Neural progenitor cell (in vitro differentiated cells): ENCODE data around the gene LCE5A. TPM values are rescaled to one million over a fixed set of nuclear protein-coding genes. Genes with fewer than 3 reads are reported as not detected.

ENCODE experiments used
- DNase-seq: peaks from one replicate; pipeline ENCODE4 v3.0.0-alpha.2; 2016; ENCODE audit warnings: low spot score
- H2AFZ ChIP-seq: fragments of 200-600 bp; sonication (generic); replicated peaks from 2 replicates; pipeline ENCODE4 v1.6.1; 2016; ENCODE audit warnings: antibody characterized with exemption
- H3F3A ChIP-seq: fragments of 200-600 bp; sonication (generic); 2 replicates; pipeline ENCODE4 v1.6.1; 2016; ENCODE audit warnings: antibody characterized with exemption, low read depth
- H3K27ac ChIP-seq: fragments of 200-600 bp; sonication (generic); 2 replicates; pipeline ENCODE4 v1.5.1; 2016; ENCODE audit warnings: mild to moderate bottlenecking
- H3K27me3 ChIP-seq: fragments of 200-600 bp; sonication (generic); 2 replicates; pipeline ENCODE4 v1.6.1; 2016; ENCODE audit warnings: mild to moderate bottlenecking, moderate library complexity
- H3K36me3 ChIP-seq: fragments of 200-600 bp; sonication (generic); 2 replicates; pipeline ENCODE4 v1.5.1; 2016
- H3K4me1 ChIP-seq: fragments of 200-600 bp; sonication (generic); 2 replicates; pipeline ENCODE4 v1.6.1; 2016; ENCODE audit warnings: mixed run types
- H3K4me2 ChIP-seq: fragments of 200-600 bp; sonication (generic); 2 replicates; pipeline ENCODE4 v1.6.1; 2016
- H3K4me3 ChIP-seq: fragments of 200-600 bp; sonication (generic); 2 replicates; pipeline ENCODE4 v1.5.1; 2016
- H3K79me2 ChIP-seq: fragments of 200-600 bp; sonication (generic); 2 replicates; pipeline ENCODE4 v1.6.1; 2016; ENCODE audit warnings: low read depth
- H3K9ac ChIP-seq: fragments of 200-600 bp; sonication (generic); 2 replicates; pipeline ENCODE4 v1.6.1; 2016
- H3K9me3 ChIP-seq: fragments of 200-600 bp; sonication (generic); 2 replicates; pipeline ENCODE4 v1.5.1; 2016; ENCODE audit warnings: low read depth
- H4K20me1 ChIP-seq: fragments of 200-600 bp; sonication (generic); 2 replicates; pipeline ENCODE4 v1.6.1; 2016; ENCODE audit warnings: low read depth
- H3K27ac Mint-ChIP-seq: 3 replicates; pipeline ENCODE4 v1.8.0; 2021; ENCODE audit warnings: mixed read lengths
- H3K27me3 Mint-ChIP-seq: 2 replicates; pipeline ENCODE4 v1.8.0; 2022; ENCODE audit warnings: low read depth, mild to moderate bottlenecking, inconsistent platforms, moderate library complexity, mixed read lengths; ENCODE audit not compliant: insufficient read depth
- H3K36me3 Mint-ChIP-seq: 3 replicates; pipeline ENCODE4 v1.8.0; 2021; ENCODE audit warnings: mixed read lengths
- H3K4me1 Mint-ChIP-seq: 3 replicates; pipeline ENCODE4 v1.8.0; 2021; ENCODE audit warnings: mixed read lengths
- H3K4me3 Mint-ChIP-seq: 3 replicates; pipeline ENCODE4 v1.8.0; 2021; ENCODE audit warnings: mild to moderate bottlenecking, moderate library complexity, mixed read lengths
- H3K9me3 Mint-ChIP-seq: 3 replicates; pipeline ENCODE4 v1.8.0; 2020; ENCODE audit warnings: mixed read lengths
- CTCF ChIP-seq: fragments of 200-600 bp; sonication (generic); IDR thresholded peaks from 2 replicates; pipeline ENCODE4 v1.5.1; 2017; ENCODE audit warnings: antibody characterized with exemption, mild to moderate bottlenecking
- EZH2 ChIP-seq: fragments of 200-600 bp; sonication (generic); IDR thresholded peaks from 2 replicates; pipeline ENCODE4 v1.6.1; 2017; ENCODE audit warnings: antibody characterized with exemption, mild to moderate bottlenecking, moderate library complexity
- EZH2phosphoT487 ChIP-seq: fragments of 200-600 bp; sonication (generic); IDR thresholded peaks from 2 replicates; pipeline ENCODE4 v1.6.1; 2017; ENCODE audit warnings: antibody characterized with exemption
- total RNA-seq: library from RNA; depleted of rRNA; stranded (reverse); fragments of >200 nt; gene quantifications from 2 replicates; pipeline ENCODE4 v1.2.3, GENCODE V29; 2015; ENCODE audit warnings: low replicate concordance

Gene LCE5A
- total RNA-seq, 1 donor from 2014 or later, result not detected

GRCh38 chr1:152495066-152495675, 15.4 kb upstream of the LCE5A start:
- TF ChIP-seq CTCF (no peak), EZH2 (no peak), EZH2phosphoT487 (no peak)
- Histone ChIP-seq H3K79me2 (no peaks in the 10 kb centered on the region), H3K4me3 (no peak overlapping the region), H3K4me1 (no peaks in the 10 kb centered on the region), H3K4me2 (no peak overlapping the region), H3K36me3 (no peaks in the 10 kb centered on the region), H3K27me3 (no peaks in the 10 kb centered on the region), H3F3A (no peaks in the 10 kb centered on the region), H4K20me1 (no peaks in the 10 kb centered on the region), H3K9ac (no peak overlapping the region), H2AFZ (no peak overlapping the region), H3K9me3 (peaks cover 5% of the 10 kb centered on the region), H3K27ac (no peak overlapping the region)
- Mint-ChIP-seq H3K9me3 (peaks cover 36% of the 10 kb centered on the region), H3K4me1 (no peaks in the 10 kb centered on the region), H3K27me3 (no peaks in the 10 kb centered on the region), H3K36me3 (no peaks in the 10 kb centered on the region), H3K4me3 (no peak overlapping the region), H3K27ac (no peak overlapping the region)
- DNase-seq, result no peak

- Histone ChIP-seq H3F3A (no peaks in the 10 kb centered on the region), H3K4me1 (no peaks in the 10 kb centered on the region), H3K9me3 (peaks cover 5% of the 10 kb centered on the region), H3K9ac (no peak overlapping the region), H3K4me3 (no peak overlapping the region), H3K27ac (no peak overlapping the region), H3K27me3 (no peaks in the 10 kb centered on the region), H3K36me3 (no peaks in the 10 kb centered on the region), H4K20me1 (no peaks in the 10 kb centered on the region), H3K79me2 (no peaks in the 10 kb centered on the region), H2AFZ (no peak overlapping the region), H3K4me2 (no peak overlapping the region)
- Mint-ChIP-seq H3K9me3 (peaks cover 38% of the 10 kb centered on the region), H3K27me3 (no peaks in the 10 kb centered on the region), H3K4me1 (no peaks in the 10 kb centered on the region), H3K36me3 (no peaks in the 10 kb centered on the region), H3K27ac (no peak overlapping the region), H3K4me3 (no peak overlapping the region)
- no peak for DNase-seq
- TF ChIP-seq EZH2phosphoT487, result no peak
- no peak for TF ChIP-seq CTCF
- no peak for TF ChIP-seq EZH2
These were observed 13.3 kb upstream of the LCE5A start for GRCh38 chr1:152497273-152497672.

GRCh38 chr1:152501704-152502103, 8.9 kb upstream of the LCE5A start:
- no peak overlapping the region for H3K4me2 ChIP-seq
- H3K27me3 ChIP-seq, result no peaks in the 10 kb centered on the region
- no peak overlapping the region for H3K27ac ChIP-seq
- DNase-seq, result no peak
- H3K4me1 ChIP-seq, result no peaks in the 10 kb centered on the region
- no peaks in the 10 kb centered on the region for H3K36me3 ChIP-seq
- no peak overlapping the region for H3K9ac ChIP-seq
- no peak overlapping the region for H3K4me3 ChIP-seq
- H3F3A ChIP-seq, result no peaks in the 10 kb centered on the region
- no peaks in the 10 kb centered on the region for H4K20me1 ChIP-seq
- Mint-ChIP-seq H3K27ac (no peak overlapping the region), H3K9me3 (peaks cover 30% of the 10 kb centered on the region), H3K27me3 (peaks cover 3% of the 10 kb centered on the region), H3K4me3 (no peak overlapping the region), H3K36me3 (no peaks in the 10 kb centered on the region), H3K4me1 (no peaks in the 10 kb centered on the region)
- no peak overlapping the region for H2AFZ ChIP-seq
- TF ChIP-seq CTCF (no peak), EZH2 (no peak), EZH2phosphoT487 (no peak)
- H3K9me3 ChIP-seq, result no peaks in the 10 kb centered on the region
- no peaks in the 10 kb centered on the region for H3K79me2 ChIP-seq
